HG03520 (cell line): ENCODE data around the gene HECTD4.
"Not testable (repeated sequence)": the region's sequence is repeated elsewhere in the genome, so short reads cannot be mapped to it uniquely, and the experiment has no call there.

Source experiments
- ATAC-seq: cut with Tn5 transposase; IDR thresholded peaks from one replicate; pipeline ENCODE4 v1.9.1; 2021; ENCODE audit warnings: mild to moderate bottlenecking, moderate library complexity; ENCODE audit not compliant: unreplicated experiment

Gene HECTD4

GRCh38 chr12:112354399-112354798, 27.8 kb downstream of the HECTD4 start:
- no peak for ATAC-seq

- ATAC-seq: no peak
Measured at GRCh38 chr12:112353393-112353792, 28.8 kb downstream of the HECTD4 start.

GRCh38 chr12:112352921-112353320, 29.3 kb downstream of the HECTD4 start:
- no peak for ATAC-seq

DNA sequence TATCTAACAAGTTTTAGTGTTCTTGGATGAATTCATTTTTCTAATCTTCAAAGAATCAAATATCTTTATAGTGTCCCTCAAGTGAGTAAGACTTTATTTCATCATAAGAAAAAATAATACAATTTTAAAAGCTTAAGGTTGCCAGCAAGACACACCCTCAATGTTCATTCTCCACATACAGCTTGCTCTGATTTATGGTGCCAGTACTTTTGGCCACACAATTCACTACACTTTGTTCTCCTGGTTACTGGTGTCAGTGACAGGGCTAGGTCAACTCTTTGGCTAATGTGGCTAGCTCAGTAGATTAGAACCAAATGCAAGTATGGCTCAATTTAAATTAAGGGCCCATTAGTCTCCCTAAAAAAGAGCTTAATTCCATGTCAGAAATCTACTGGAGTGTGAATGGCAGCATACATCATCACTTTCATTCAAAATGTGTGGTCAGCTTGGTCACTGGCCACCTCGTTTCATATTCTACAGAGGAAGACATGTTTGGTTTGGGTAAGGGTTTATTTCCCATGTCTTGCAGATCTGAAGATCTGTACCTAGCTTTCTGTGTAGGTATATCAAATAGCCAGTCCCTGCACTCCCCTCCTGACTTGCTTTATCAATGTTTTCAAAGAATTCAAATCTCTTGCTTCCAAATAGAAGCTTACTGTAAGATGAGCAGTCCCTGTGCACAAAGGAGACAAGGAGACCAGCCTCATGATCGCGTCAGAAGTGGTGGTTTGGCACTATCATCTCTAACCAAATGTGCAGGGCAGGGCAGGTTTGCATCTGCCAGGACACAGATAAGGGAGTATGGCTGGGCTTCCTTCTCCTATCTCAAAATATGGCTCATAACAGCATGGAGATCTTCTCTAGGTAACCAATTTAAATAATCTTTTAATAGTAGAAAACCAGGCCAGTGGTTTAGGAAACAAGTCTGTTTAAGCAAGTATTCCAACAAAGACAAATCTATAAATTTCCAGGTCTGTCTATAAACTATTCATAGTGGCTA, 31.3 kb downstream of the HECTD4 start:
- no peak for ATAC-seq

GRCh38 chr12:112349431-112349830, 32.8 kb downstream of the HECTD4 start:
- no peak for ATAC-seq

- not testable (repeated sequence) for ATAC-seq
Measured at GRCh38 chr12:112348926-112349325, 33.3 kb downstream of the HECTD4 start.

- no peak for ATAC-seq
Measured at GRCh38 chr12:112347581-112347982, 34.6 kb downstream of the HECTD4 start.

DNA sequence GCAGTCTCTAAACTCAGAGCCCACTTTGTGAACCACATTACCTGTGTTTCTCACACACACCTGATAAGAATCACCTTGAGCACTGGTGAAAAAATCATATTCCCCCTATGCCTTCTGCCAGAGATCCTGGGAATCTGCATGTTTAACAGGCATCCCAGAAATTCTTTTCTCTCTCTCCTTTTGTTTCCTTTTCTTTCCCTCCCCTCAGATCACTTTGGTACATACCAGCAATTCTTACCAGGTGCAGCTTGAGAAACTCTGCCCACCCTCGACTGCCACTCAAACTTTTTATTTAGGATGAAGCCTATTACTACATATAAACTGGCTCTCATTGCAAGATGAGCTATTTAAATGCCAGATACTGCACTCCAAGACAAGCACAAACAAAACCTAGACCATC, 36.0 kb downstream of the HECTD4 start:
- no peak for ATAC-seq

DNA sequence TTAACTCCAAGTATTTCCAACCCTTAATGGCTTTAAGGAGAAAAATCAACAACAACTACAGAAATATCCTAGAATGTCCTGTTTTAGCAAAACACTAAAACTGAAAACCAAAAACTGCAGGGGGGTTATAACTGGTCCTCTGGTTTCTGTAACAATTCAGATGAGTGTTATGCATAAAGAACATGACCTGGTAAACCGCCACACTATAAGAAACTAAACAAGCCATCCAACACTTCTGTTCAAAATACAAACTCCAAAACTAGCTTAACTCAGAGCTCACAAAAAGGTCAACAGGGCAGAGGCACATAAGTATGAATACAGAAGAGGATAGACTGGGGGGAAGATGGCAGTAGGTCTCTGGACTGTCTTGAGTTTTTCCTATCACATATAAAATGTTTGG, 38.0 kb downstream of the HECTD4 start:
- ATAC-seq: no peak

- ATAC-seq: no peak
Measured at GRCh38 chr12:112342587-112342986, 39.6 kb downstream of the HECTD4 start.

GRCh38 chr12:112341046-112341825, 41.0 kb downstream of the HECTD4 start:
- no peak for ATAC-seq

GRCh38 chr12:112340230-112340629, 42.0 kb downstream of the HECTD4 start:
- no peak for ATAC-seq

GRCh38 chr12:112334999-112335398, 47.2 kb downstream of the HECTD4 start:
- ATAC-seq: not testable (repeated sequence)

DNA sequence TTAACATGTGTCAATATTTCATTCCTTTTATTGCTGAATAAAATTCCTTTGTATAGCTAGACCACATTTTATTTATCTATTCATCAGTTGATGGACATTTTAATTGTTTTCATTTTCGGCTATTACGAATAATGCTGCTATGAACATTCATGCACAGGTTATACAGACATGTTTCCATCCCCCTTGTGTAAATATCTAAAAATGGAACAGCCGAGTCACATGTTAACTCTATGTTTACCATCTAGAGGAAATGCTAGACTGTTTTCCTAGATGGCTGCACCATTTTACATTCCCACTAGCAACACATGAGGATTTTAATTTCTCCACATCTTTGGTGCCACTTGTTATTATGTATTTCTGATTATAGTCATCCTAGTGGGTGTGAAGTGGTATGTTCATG, 49.2 kb downstream of the HECTD4 start:
- ATAC-seq: no peak

DNA sequence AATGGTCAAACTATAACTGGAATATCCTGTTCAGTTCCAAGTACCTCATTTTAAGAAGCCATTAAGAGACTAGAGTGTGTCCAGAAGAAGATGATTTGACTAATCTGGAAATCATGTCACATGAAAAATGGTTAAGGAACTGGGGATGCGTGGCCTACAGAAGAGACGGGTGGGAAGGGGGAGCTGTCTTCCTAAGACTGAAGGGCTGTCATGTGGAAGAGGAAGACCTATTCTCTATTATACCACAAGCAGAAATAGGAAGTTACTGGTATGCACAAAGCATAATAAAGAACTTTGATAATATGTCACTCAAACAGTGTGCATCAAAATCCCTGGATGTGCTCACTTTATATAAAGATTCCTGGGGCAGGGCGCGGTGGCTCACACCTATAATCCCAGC, 50.3 kb downstream of the HECTD4 start:
- ATAC-seq: no peak

GRCh38 chr12:112330706-112331105, 51.5 kb downstream of the HECTD4 start:
- no peak for ATAC-seq

DNA sequence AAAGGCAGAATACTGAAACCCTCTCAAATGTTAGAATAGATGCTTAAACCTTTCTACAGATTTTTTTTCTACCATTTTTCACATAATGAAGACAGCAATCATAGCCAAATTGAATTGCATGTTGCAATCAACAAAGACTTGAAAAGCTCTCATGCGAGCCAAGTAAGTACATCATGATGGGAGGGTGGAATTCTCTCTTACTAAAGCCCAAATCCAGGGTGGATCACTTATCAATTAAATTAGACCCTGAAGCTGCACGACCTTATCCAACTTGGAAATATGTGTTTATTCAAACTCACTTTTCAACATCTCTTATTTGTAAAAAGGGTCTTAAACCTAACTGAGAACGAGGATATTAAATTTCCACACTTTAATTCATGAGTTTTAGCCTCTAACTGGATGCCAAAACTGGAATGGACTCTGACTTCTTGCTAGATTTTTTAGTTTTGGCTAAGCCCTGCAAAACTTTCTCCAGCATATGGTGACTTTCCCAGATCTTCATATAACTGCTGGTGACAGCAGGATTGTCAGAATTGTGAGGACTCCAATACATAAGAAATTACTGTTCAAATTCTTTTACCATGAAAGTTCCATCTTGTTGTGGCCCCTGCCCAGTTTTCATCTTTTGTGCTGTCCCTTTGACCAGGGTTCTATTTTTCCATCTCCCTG, 53.6 kb downstream of the HECTD4 start:
- ATAC-seq: no peak

- ATAC-seq: no peak
Measured at GRCh38 chr12:112327209-112327938, 54.9 kb downstream of the HECTD4 start.

DNA sequence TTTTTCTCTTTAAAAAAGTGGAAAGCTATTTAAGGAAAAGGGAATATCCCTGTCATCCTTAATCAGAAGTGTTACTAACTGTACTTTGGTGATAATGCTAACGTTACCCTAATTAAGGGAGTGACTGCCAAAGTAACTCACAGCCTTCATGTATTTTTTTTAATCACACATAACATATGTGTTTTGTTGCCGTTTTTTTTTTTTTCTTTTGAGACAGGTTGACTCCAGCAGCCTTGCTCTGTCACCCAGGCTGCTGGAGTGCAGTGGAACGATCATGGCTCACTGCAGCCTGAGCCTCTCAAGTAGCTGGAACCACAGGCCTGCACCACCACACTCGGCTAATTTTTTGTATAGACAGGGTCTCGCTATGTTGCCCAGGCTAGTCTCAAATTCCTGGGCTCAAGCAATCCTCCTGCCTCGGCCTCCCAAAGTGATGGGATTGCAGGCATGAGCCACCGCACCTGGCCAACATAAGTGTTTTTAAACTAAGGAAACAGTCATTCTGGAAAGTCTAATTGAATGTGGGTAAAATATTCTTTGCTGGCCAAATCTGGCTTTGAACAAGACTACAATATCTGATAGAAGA, 56.5 kb downstream of the HECTD4 start:
- no peak for ATAC-seq

GRCh38 chr12:112325157-112325556, 57.1 kb downstream of the HECTD4 start:
- no peak for ATAC-seq
